DOHH2 (cell line): ENCODE measurements around the gene NUP93.

ENCODE experiments used
- H3F3A ChIP-seq: fragments of 200-600 bp; sonication (generic), shearing (Covaris generic); 2 replicates; pipeline ENCODE4 v1.6.0; 2016; ENCODE audit warnings: antibody characterized with exemption, mild to moderate bottlenecking; ENCODE audit not compliant: control insufficient read depth, insufficient read depth
- H3K27ac ChIP-seq: fragments of 200-600 bp; sonication (generic); 2 replicates; pipeline ENCODE4 v1.5.1; 2014; ENCODE audit warnings: low read depth, mild to moderate bottlenecking, low read length, moderate library complexity
- H3K27me3 ChIP-seq: fragments of 200-600 bp; sonication (generic); 2 replicates; pipeline ENCODE4 v1.6.1; 2014; ENCODE audit warnings: mild to moderate bottlenecking, low read length, mixed read lengths; ENCODE audit not compliant: control insufficient read depth
- H3K36me3 ChIP-seq: fragments of 200-600 bp; sonication (generic); 2 replicates; pipeline ENCODE4 v1.6.1; 2014; ENCODE audit warnings: mild to moderate bottlenecking, low read length, moderate library complexity, mixed read lengths; ENCODE audit not compliant: control insufficient read depth
- H3K4me1 ChIP-seq: fragments of 200-600 bp; sonication (generic); 2 replicates; pipeline ENCODE4 v1.6.1; 2014; ENCODE audit warnings: mild to moderate bottlenecking, low read length, mixed read lengths; ENCODE audit not compliant: control insufficient read depth
- H3K4me2 ChIP-seq: fragments of 200-600 bp; sonication (generic); 2 replicates; pipeline ENCODE4 v1.6.0; 2014; ENCODE audit warnings: mild to moderate bottlenecking, low read length, moderate library complexity
- H3K4me3 ChIP-seq: fragments of 200-600 bp; sonication (generic); 2 replicates; pipeline ENCODE4 v1.5.1; 2014; ENCODE audit warnings: mild to moderate bottlenecking, low read length, mixed read lengths
- H3K79me2 ChIP-seq: fragments of 200-600 bp; sonication (generic); 2 replicates; pipeline ENCODE4 v1.6.1; 2014; ENCODE audit warnings: mild to moderate bottlenecking, low read length, mixed read lengths; ENCODE audit not compliant: control insufficient read depth
- H3K9me2 ChIP-seq: fragments of 200-600 bp; sonication (generic); replicated peaks from 2 replicates; pipeline ENCODE4 v1.6.1; 2014; ENCODE audit warnings: mild to moderate bottlenecking, low read length, mixed read lengths; ENCODE audit not compliant: control insufficient read depth
- H3K9me3 ChIP-seq: fragments of 200-600 bp; sonication (generic); 2 replicates; pipeline ENCODE4 v1.6.1; 2014; ENCODE audit warnings: antibody characterized with exemption, low read length, mixed read lengths; ENCODE audit not compliant: control insufficient read depth, insufficient read depth
- H4K20me1 ChIP-seq: fragments of 200-600 bp; sonication (generic); 2 replicates; pipeline ENCODE4 v1.6.0; 2014; ENCODE audit warnings: low read depth, mild to moderate bottlenecking, antibody characterized with exemption, low read length, moderate library complexity; ENCODE audit not compliant: control insufficient read depth, insufficient read depth
- EZH2phosphoT487 ChIP-seq: fragments of 200-600 bp; sonication (generic); IDR thresholded peaks from 2 replicates; pipeline ENCODE4 v1.6.1; 2017; ENCODE audit warnings: borderline replicate concordance, mild to moderate bottlenecking, antibody characterized with exemption, low read length, moderate library complexity, mixed read lengths
- TF ChIP-seq, protein P1 (sequence below): fragments of 200-600 bp; sonication (generic); IDR thresholded peaks from one replicate; pipeline ENCODE4 v1.5.1; 2014; ENCODE audit warnings: antibody characterized with exemption, mild to moderate bottlenecking, low read depth, low read length; ENCODE audit not compliant: poor library complexity, severe bottlenecking

NUP93 gene

DNA sequence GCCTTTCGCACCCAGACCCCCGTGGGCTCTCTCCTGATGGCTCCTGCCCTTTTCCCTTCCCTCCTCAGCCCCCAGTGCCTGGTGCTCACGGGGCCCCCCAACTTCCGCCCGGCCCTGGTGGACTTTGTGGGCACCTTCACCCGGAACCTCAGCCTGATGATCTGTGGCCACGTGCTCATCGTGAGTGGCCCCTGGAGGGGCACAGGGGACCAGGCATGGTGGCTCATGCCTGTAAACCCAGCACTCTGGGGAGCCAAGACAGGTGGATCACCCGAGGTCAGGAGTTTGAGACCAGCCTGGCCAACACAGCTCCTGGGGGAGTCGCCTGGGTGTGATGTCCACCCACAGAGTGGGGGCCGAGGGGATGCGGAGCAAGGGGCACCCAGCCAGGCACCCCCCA, 156.4 kb downstream of the NUP93 start:
- Histone ChIP-seq H3K4me3 (no peak overlapping the region), H4K20me1 (no peaks in the 10 kb centered on the region), H3K9me3 (no peaks in the 10 kb centered on the region), H3K27me3 (no peaks in the 10 kb centered on the region), H3K4me1 (peaks cover 20% of the 10 kb centered on the region), H3K79me2 (no peaks in the 10 kb centered on the region), H3K9me2 (no peaks in the 10 kb centered on the region), H3K27ac (no peak overlapping the region), H3K36me3 (no peaks in the 10 kb centered on the region), H3F3A (peaks cover 4% of the 10 kb centered on the region), H3K4me2 (no peak overlapping the region)
- no peak for TF ChIP-seq EZH2phosphoT487
- TF ChIP-seq, protein P1, sequence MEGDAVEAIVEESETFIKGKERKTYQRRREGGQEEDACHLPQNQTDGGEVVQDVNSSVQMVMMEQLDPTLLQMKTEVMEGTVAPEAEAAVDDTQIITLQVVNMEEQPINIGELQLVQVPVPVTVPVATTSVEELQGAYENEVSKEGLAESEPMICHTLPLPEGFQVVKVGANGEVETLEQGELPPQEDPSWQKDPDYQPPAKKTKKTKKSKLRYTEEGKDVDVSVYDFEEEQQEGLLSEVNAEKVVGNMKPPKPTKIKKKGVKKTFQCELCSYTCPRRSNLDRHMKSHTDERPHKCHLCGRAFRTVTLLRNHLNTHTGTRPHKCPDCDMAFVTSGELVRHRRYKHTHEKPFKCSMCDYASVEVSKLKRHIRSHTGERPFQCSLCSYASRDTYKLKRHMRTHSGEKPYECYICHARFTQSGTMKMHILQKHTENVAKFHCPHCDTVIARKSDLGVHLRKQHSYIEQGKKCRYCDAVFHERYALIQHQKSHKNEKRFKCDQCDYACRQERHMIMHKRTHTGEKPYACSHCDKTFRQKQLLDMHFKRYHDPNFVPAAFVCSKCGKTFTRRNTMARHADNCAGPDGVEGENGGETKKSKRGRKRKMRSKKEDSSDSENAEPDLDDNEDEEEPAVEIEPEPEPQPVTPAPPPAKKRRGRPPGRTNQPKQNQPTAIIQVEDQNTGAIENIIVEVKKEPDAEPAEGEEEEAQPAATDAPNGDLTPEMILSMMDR, result no peak

DNA sequence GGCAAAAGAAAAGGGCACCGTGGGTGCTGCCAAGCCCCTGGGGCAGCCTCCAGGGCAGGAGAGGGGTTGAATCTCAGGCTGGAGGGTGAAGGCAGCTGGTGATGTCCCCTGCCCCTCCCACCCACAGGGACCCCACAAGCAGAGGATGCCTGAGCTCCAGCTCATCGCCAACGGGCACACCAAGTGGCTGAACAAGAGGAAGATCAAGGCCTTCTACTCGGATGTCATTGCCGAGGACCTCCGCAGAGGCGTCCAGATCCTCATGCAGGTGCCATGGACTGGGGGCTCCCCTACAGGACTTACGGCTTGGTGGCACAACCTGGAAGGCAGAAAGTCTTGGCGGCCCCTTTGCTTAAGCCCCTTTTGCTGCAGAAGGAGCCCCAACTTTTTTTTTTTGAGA, 156.9 kb downstream of the NUP93 start:
- Histone ChIP-seq H3K36me3 (no peaks in the 10 kb centered on the region), H3K79me2 (no peaks in the 10 kb centered on the region), H3K9me2 (no peaks in the 10 kb centered on the region), H4K20me1 (no peaks in the 10 kb centered on the region), H3K27ac (no peak overlapping the region), H3F3A (peaks cover 4% of the 10 kb centered on the region), H3K9me3 (no peaks in the 10 kb centered on the region), H3K4me3 (no peak overlapping the region), H3K27me3 (no peaks in the 10 kb centered on the region), H3K4me1 (peaks cover 20% of the 10 kb centered on the region), H3K4me2 (no peak overlapping the region)
- TF ChIP-seq, protein P1, result no peak
- no peak for TF ChIP-seq EZH2phosphoT487

DNA sequence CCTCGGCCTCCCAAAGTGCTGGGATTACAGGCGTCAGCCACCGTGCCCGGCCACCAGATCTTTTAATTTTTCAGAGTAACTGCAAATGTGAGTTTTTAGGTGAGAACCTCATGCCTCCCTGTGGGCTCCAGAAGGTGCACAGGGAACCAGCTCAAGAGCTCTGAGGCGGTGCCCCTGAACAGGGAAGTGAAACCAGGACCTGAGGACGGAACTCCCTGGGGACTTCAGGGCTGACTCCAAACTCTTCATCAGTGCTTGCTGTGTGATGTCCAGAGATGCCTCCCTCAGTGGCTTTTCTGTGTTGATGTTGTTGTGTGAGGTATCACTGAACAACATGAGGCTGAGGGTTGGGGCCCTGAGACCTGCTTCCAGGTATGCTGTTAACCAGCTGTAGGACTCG, 158.9 kb downstream of the NUP93 start:
- Histone ChIP-seq H3K4me2 (peak overlapping the region; percentile 63), H3K27me3 (no peaks in the 10 kb centered on the region), H3K9me2 (no peaks in the 10 kb centered on the region), H3K36me3 (no peaks in the 10 kb centered on the region), H3K79me2 (no peaks in the 10 kb centered on the region), H3K4me3 (peak overlapping the region; percentile 47), H3F3A (peaks cover 4% of the 10 kb centered on the region), H3K27ac (peak overlapping the region; percentile 58), H4K20me1 (no peaks in the 10 kb centered on the region), H3K9me3 (no peaks in the 10 kb centered on the region), H3K4me1 (peaks cover 20% of the 10 kb centered on the region)
- no peak for TF ChIP-seq EZH2phosphoT487
- TF ChIP-seq, protein P1, result no peak

DNA sequence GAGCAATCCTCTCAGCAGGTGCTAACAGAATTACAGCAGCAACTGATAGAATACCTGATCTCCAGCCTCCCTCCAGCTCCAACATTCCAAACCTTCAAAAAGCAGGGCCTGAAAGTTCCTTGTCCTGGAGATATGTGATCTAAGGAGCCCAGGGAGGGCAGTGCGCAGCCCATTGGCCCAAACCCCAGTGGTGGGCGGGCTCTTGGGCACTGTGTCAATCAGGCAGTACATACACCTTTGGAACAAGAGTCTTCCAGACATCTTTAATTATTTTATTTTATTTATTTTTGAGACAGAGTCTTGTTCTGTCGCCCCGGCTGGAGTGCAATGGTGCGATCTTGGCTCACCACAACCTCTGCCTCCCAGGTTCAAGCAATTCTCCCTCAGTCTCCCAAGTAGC, 159.3 kb downstream of the NUP93 start:
- peaks cover 20% of the 10 kb centered on the region for H3K4me1 ChIP-seq
- H3K27me3 ChIP-seq, result no peaks in the 10 kb centered on the region
- no peaks in the 10 kb centered on the region for H3K9me2 ChIP-seq
- H4K20me1 ChIP-seq, result no peaks in the 10 kb centered on the region
- peak overlapping the region; percentile 58 for H3K27ac ChIP-seq
- H3K9me3 ChIP-seq, result no peaks in the 10 kb centered on the region
- no peak for TF ChIP-seq EZH2phosphoT487
- TF ChIP-seq, protein P1, result no peak
- peaks cover 4% of the 10 kb centered on the region for H3F3A ChIP-seq
- H3K4me3 ChIP-seq, result peak overlapping the region; percentile 47
- no peaks in the 10 kb centered on the region for H3K79me2 ChIP-seq
- no peaks in the 10 kb centered on the region for H3K36me3 ChIP-seq
- H3K4me2 ChIP-seq, result peak overlapping the region; percentile 63
